PC-3 (cell line): ENCODE measurements around the gene VAX1. TPM values are rescaled to one million over a fixed set of nuclear protein-coding genes. Genes with fewer than 3 reads are reported as not detected.

Experiments used
- ATAC-seq: fragments of 200-7000 bp; cut with Tn5 transposase; 2 replicates; pipeline ENCODE4 v1.9.1; 2020; ENCODE audit warnings: mild to moderate bottlenecking, moderate library complexity
- BruUV-seq: library from RNA; stranded (reverse); fragments of 400-500 nt; replicated peaks from 2 replicates; lab custom pipeline; 2021; lab: Mats Ljungman, UMichigan
- CTCF ChIA-PET: fragments of 300-600 bp; sonication (Branson Sonifier 250); formaldehyde crosslinking; loops from one replicate; lab custom pipeline; 2022; ENCODE audit warnings: antibody characterized with exemption; lab: Charles Lee
- POLR2A ChIA-PET: fragments of 300-600 bp; sonication (Branson Sonifier 250); formaldehyde crosslinking; loops from one replicate; lab custom pipeline; 2022; ENCODE audit warnings: antibody characterized with exemption; ENCODE audit not compliant: unreplicated experiment; lab: Charles Lee
- DNase-seq: peaks from one replicate; pipeline ENCODE4 v3.0.0-alpha.2; 2015
- H2AFZ ChIP-seq: fragments of 300-600 bp; sonication (generic); 2 replicates; pipeline ENCODE4 v1.6.0; 2016; ENCODE audit warnings: antibody characterized with exemption, low read length
- H3F3A ChIP-seq: fragments of 300-600 bp; sonication (generic); one replicate; pipeline ENCODE4 v1.6.0; 2017; ENCODE audit warnings: antibody characterized with exemption, low read length, control low read depth, mild to moderate bottlenecking; ENCODE audit not compliant: unreplicated experiment
- H3K27ac ChIP-seq: fragments of 300-600 bp; sonication (generic); 2 replicates; pipeline ENCODE4 v1.5.1; 2016; ENCODE audit warnings: mild to moderate bottlenecking, low read length
- H3K27me3 ChIP-seq: fragments of 300-600 bp; sonication (generic); 2 replicates; pipeline ENCODE4 v1.6.1; 2016; ENCODE audit warnings: low read length, mixed read lengths
- H3K36me3 ChIP-seq: fragments of 300-600 bp; sonication (generic); 2 replicates; pipeline ENCODE4 v1.6.1; 2016; ENCODE audit warnings: low read depth, mixed run types, low read length, mixed read lengths
- H3K4me1 ChIP-seq: fragments of 300-600 bp; sonication (generic); 2 replicates; pipeline ENCODE4 v1.5.1; 2016; ENCODE audit warnings: low read length; ENCODE audit not compliant: insufficient read depth
- H3K4me2 ChIP-seq: fragments of 300-600 bp; sonication (generic); 2 replicates; pipeline ENCODE4 v1.6.0; 2016; ENCODE audit warnings: low read length
- H3K4me3 ChIP-seq: fragments of 300-600 bp; sonication (generic); 2 replicates; pipeline ENCODE4 v1.5.1; 2016; ENCODE audit warnings: mild to moderate bottlenecking, low read length, mixed read lengths
- H3K79me2 ChIP-seq: fragments of 300-600 bp; sonication (generic); 2 replicates; pipeline ENCODE4 v1.6.1; 2017; ENCODE audit warnings: low read length, mixed read lengths
- H3K9ac ChIP-seq: fragments of 300-600 bp; sonication (generic); 2 replicates; pipeline ENCODE4 v1.6.0; 2016; ENCODE audit warnings: mild to moderate bottlenecking, low read length
- H3K9me2 ChIP-seq: fragments of 300-600 bp; sonication (generic); replicated peaks from 2 replicates; pipeline ENCODE4 v1.6.1; 2016; ENCODE audit warnings: mixed run types, low read length, mixed read lengths
- H3K9me3 ChIP-seq: fragments of 300-600 bp; sonication (generic); 2 replicates; pipeline ENCODE4 v1.6.1; 2016; ENCODE audit warnings: low read length, mixed read lengths
- H4K20me1 ChIP-seq: fragments of 300-600 bp; sonication (generic); 2 replicates; pipeline ENCODE4 v1.6.1; 2016; ENCODE audit warnings: low read length, mixed read lengths
- EZH2 ChIP-seq: fragments of 300-600 bp; sonication (generic); IDR thresholded peaks from one replicate; pipeline ENCODE4 v1.6.1; 2017; ENCODE audit warnings: antibody characterized with exemption, mild to moderate bottlenecking, low read length; ENCODE audit not compliant: unreplicated experiment
- EZH2phosphoT487 ChIP-seq: fragments of 300-600 bp; sonication (generic); IDR thresholded peaks from 2 replicates; pipeline ENCODE4 v1.6.1; 2018; ENCODE audit warnings: mild to moderate bottlenecking, antibody characterized with exemption, low read length, borderline replicate concordance
- intact Hi-C: fragments of 100-400 bp; cut with micrococcal nuclease; formaldehyde crosslinking; loops from 2 replicates; pipeline ENCODE4 v1.9.0; 2023
- total RNA-seq: library from RNA; depleted of rRNA; stranded (reverse); fragments of >200 nt; gene quantifications from 2 replicates; pipeline ENCODE4 v1.2.3, GENCODE V29; 2014
- TF ChIP-seq, protein P1 (sequence below): fragments of 300-600 bp; sonication (generic); conservative IDR thresholded peaks from 2 replicates; pipeline ENCODE4 v1.5.1; 2017; ENCODE audit warnings: antibody characterized with exemption, low read depth, mild to moderate bottlenecking, low read length

Gene VAX1
- total RNA-seq, 1 experiment from 2014 or later, result 0.98 TPM

DNA sequence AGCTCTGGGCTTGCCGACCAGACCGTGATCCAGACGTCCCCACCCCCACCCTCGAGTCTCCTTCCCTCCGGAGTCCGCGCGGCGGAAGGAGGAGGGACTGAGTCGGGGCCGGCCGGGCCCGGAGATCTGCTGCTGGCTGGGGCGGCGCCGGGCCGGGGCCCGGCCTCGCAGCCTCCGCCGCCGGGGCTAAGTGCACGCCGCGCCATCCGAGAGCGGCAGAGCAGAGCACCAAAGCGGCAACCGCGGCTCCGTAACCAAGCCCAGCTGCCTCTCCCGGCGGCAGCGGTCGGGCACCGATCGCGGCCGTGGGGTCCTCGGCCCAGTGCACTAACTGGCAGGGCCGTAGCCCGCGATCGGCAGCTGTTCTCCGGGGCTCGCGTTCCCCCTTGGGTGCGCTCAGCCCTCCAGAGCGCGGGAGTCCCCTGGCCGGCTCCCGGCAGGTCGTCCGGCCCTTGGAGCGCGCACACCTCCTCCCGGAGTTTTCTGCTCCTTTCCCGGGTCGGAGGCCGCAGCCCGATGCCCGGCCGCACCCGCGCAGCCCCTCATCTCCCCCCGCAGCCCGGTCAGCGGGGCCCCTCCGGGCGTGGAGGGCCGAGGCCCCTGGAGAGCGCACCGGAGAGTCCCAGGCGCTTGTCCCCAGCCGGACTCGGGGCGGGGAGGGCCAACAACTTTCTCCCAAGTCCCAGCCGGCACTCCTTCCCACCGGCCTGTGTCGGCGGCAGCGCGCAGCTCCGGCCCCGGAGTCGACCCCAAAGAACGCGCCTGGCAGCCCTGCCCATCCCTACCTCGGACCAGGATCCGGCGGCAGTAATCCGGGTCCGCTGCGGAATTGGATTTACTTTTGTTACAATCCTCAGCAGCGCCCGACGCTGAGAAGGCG is 799 bp downstream of the VAX1 start:
- peak; percentile 72 for ATAC-seq
- peak; percentile 51 for DNase-seq

GRCh38 chr10:117136391-117136975 is 1.6 kb downstream of the VAX1 start:
- Histone ChIP-seq H3K9me2 (no peaks in the 10 kb centered on the region), H3K79me2 (no peaks in the 10 kb centered on the region), H4K20me1 (no peaks in the 10 kb centered on the region), H3K27ac (no peak overlapping the region), H3K36me3 (no peaks in the 10 kb centered on the region), H3F3A (no peaks in the 10 kb centered on the region), H3K9ac (peak overlapping the region; percentile 25; the same call in 1 of the 2 replicates), H3K4me1 (peaks cover 9% of the 10 kb centered on the region; the same call in 1 of the 2 replicates), H3K4me2 (peak overlapping the region; percentile 91), H3K27me3 (peaks cover 16% of the 10 kb centered on the region; the same call in 1 of the 2 replicates), H3K4me3 (peak overlapping the region; percentile 75), H2AFZ (peak overlapping the region; percentile 81), H3K9me3 (no peaks in the 10 kb centered on the region)
- ChIA-PET POLR2A (no interaction called here), CTCF (no interaction called here)
- TF ChIP-seq, protein P1, sequence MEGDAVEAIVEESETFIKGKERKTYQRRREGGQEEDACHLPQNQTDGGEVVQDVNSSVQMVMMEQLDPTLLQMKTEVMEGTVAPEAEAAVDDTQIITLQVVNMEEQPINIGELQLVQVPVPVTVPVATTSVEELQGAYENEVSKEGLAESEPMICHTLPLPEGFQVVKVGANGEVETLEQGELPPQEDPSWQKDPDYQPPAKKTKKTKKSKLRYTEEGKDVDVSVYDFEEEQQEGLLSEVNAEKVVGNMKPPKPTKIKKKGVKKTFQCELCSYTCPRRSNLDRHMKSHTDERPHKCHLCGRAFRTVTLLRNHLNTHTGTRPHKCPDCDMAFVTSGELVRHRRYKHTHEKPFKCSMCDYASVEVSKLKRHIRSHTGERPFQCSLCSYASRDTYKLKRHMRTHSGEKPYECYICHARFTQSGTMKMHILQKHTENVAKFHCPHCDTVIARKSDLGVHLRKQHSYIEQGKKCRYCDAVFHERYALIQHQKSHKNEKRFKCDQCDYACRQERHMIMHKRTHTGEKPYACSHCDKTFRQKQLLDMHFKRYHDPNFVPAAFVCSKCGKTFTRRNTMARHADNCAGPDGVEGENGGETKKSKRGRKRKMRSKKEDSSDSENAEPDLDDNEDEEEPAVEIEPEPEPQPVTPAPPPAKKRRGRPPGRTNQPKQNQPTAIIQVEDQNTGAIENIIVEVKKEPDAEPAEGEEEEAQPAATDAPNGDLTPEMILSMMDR, result no peak
- no TSS peak for BruUV-seq
- intact Hi-C loops, result no loop called here
- ATAC-seq (no peak), DNase-seq (no peak)

More for the DNA sequence above, 799 bp downstream of the VAX1 start:
- H3F3A ChIP-seq, result no peaks in the 10 kb centered on the region
- TF ChIP-seq, protein P1, result no peak
- TF ChIP-seq EZH2phosphoT487 (no peak), EZH2 (peak; percentile 58)
- H3K79me2 ChIP-seq, result no peaks in the 10 kb centered on the region
- H3K27ac ChIP-seq, result no peak overlapping the region
- no TSS peak for BruUV-seq
- H3K4me3 ChIP-seq, result peak overlapping the region; percentile 75
- peak overlapping the region; percentile 81 for H2AFZ ChIP-seq
- no peaks in the 10 kb centered on the region for H4K20me1 ChIP-seq
- POLR2A ChIA-PET, result no interaction called here
- peak overlapping the region; percentile 25; the same call in 1 of the 2 replicates for H3K9ac ChIP-seq
- no peaks in the 10 kb centered on the region for H3K9me2 ChIP-seq
- intact Hi-C loops, result no loop called here
- CTCF ChIA-PET, result no interaction called here
- peaks cover 9% of the 10 kb centered on the region; the same call in 1 of the 2 replicates for H3K4me1 ChIP-seq
- no peaks in the 10 kb centered on the region for H3K36me3 ChIP-seq
- H3K27me3 ChIP-seq, result peaks cover 22% of the 10 kb centered on the region
- no peaks in the 10 kb centered on the region for H3K9me3 ChIP-seq
- H3K4me2 ChIP-seq, result peak overlapping the region; percentile 91
